Ishikawa (cell line): ENCODE results near the gene GDAP1L1.

Experiments
- CEBPB ChIP-seq: IDR thresholded peaks from 2 replicates; pipeline ENCODE4 v1.6.1; 2012
- CREB1 ChIP-seq: IDR thresholded peaks from 2 replicates; pipeline ENCODE4 v1.6.1; 2012; ENCODE audit warnings: low read depth
- EGR1 ChIP-seq: IDR thresholded peaks from 2 replicates; pipeline ENCODE4 v1.6.1; 2012
- EP300 ChIP-seq: IDR thresholded peaks from 2 replicates; pipeline ENCODE4 v1.6.1; 2012; ENCODE audit warnings: borderline replicate concordance
- FOXM1 ChIP-seq: IDR thresholded peaks from 2 replicates; pipeline ENCODE4 v1.6.1; 2012; ENCODE audit warnings: low read depth, borderline replicate concordance
- RAD21 ChIP-seq: IDR thresholded peaks from 2 replicates; pipeline ENCODE4 v1.6.1; 2012; ENCODE audit warnings: low read depth
- TAF1 ChIP-seq: IDR thresholded peaks from 2 replicates; pipeline ENCODE4 v1.6.1; 2012; ENCODE audit warnings: low read depth, mild to moderate bottlenecking
- TCF12 ChIP-seq: IDR thresholded peaks from 2 replicates; pipeline ENCODE4 v1.6.1; 2012; ENCODE audit warnings: low read depth
- TEAD4 ChIP-seq: IDR thresholded peaks from 2 replicates; pipeline ENCODE4 v1.6.1; 2012
- YY1 ChIP-seq: IDR thresholded peaks from 2 replicates; pipeline ENCODE4 v1.6.1; 2012; ENCODE audit warnings: low read depth
- ZBTB7A ChIP-seq: IDR thresholded peaks from 2 replicates; pipeline ENCODE4 v1.6.1; 2012; ENCODE audit warnings: low read depth
- TF ChIP-seq, protein P1 (sequence below): IDR thresholded peaks from 2 replicates; pipeline ENCODE4 v1.6.1; 2012
- TF ChIP-seq, protein P2 (sequence below): IDR thresholded peaks from 2 replicates; pipeline ENCODE4 v1.6.1; 2012

DNA sequence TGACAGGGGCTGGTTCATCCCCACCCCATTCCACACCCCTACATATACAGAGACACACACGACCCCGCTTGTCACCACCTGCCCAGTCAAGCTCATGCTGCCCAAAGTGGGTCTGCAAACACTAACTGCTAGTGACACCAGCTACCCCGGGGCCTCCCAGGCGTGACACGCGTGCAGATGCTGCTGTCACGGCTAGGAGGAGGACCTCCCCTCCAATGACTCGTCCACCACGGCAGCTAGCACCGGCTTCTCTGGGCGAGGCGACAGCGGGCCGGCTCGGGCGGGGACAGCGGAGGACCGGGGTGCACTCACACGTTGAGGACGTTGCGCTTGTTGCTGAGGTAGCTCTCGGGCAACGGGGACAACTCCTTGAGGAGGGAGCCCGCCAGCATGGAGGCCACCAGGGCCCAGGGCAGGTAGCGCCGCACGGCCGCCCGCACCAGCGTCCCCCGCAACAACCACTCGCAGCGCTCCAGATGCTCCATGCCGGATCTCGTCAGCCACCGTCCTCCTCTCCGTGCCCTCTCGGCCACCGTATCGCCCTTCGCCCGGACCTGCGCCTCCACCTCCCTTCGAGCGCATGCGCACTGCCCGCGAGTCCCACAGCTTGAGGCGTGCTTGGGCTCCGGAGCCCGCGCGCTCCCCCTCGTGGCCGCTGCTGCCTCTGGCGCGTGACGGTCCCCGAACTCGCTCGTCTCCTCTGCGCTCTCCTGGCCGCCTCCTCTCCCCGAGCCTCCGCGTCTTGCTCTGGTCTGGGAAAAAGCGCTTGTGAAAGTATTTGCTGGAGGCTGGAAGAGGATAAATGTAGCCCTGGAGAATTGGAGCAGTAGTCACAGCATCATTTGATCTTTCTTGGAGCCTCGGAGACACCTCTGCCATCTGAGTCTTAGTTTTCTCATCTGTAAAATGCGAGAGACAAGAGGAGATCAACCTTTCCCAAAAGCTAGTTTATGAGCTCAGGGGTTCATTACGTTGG is 63.8 kb downstream of the GDAP1L1 start, which contains the start of gene FITM2:
- TF ChIP-seq, protein P1, sequence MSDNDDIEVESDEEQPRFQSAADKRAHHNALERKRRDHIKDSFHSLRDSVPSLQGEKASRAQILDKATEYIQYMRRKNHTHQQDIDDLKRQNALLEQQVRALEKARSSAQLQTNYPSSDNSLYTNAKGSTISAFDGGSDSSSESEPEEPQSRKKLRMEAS: peak; percentile 83
- peak; percentile 71 for TF ChIP-seq YY1
- no peak for TF ChIP-seq EP300
- no peak; the same call in none of the 2 replicates for TF ChIP-seq TEAD4
- TF ChIP-seq RAD21: peak; percentile 75
- peak; percentile 76 for TF ChIP-seq TAF1
- no peak for TF ChIP-seq EGR1
- no peak for TF ChIP-seq TCF12
- TF ChIP-seq CREB1: no peak
- TF ChIP-seq, protein P2, sequence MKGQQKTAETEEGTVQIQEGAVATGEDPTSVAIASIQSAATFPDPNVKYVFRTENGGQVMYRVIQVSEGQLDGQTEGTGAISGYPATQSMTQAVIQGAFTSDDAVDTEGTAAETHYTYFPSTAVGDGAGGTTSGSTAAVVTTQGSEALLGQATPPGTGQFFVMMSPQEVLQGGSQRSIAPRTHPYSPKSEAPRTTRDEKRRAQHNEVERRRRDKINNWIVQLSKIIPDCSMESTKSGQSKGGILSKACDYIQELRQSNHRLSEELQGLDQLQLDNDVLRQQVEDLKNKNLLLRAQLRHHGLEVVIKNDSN: no peak
- TF ChIP-seq ZBTB7A: no peak
- TF ChIP-seq CEBPB: no peak
- TF ChIP-seq FOXM1: no peak
